ENCODE results near the gene TSPAN4.
A peak's percentile ranks its signal among the peaks of the same experiment; 100 is the strongest.

TSPAN4 gene

DNA sequence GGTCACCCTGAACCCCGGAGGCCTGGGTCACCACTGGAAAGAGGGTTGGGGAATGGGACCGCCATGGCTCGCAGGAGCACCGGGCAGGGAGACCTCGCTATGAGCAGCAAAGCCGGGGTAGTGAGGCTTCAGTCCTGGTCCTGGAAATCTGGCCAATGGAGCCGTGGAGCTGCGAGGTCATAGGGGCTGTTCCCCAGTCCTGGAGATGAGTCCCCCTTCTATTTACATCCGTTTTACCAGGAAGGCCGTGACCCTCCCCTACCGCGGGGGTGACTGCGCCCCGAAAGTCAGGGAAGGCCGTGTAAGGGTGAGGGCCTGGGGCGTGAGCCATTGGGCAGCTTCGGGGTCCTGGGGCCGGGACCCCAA, 38.1 kb upstream of the TSPAN4 start:
- no peak for DNase-seq (ENCODE audit: low spot score)

DNA sequence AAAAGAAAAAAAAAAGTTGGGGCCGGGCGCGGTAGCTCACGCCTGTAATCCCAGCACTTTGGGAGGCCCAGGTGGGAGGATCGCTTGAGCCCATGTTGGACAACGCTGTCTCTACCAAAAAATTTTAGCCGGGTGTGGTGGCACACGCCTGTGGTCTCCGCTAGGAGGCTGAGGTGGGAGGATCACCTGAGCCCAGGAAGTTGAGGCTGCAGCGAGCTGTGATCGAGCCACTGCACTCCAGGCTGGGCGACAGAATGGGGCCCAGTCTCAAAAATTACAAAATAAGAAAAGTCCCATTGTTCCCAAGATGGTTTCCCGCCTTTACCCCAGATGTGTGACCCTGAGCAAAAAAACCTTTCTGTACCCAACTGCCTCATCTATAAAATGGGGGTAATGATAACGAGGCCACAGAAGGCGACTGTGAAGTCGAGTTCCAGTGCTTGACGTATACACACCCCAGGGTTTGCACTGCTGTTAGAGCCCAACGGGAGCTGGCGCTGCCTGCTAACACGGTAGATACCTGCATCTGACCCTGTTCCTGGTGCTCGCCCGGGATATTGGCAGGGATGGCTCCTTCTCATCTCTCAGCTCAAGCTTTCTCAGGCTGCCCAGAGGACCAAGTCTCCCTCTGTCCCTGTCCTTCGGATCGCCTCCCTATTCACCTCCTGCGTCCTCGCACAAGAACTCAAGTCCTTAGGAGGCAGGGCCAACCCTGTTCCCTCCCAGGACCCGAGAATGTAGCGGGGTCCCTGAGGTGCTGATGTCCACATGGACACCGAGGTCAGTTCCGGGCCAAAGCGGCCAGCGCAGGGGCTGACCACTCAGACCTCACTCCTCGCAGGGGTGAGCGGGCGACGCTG, 34.0 kb upstream of the TSPAN4 start:
- DNase-seq (ENCODE audit: low spot score) = peak; percentile 63

DNA sequence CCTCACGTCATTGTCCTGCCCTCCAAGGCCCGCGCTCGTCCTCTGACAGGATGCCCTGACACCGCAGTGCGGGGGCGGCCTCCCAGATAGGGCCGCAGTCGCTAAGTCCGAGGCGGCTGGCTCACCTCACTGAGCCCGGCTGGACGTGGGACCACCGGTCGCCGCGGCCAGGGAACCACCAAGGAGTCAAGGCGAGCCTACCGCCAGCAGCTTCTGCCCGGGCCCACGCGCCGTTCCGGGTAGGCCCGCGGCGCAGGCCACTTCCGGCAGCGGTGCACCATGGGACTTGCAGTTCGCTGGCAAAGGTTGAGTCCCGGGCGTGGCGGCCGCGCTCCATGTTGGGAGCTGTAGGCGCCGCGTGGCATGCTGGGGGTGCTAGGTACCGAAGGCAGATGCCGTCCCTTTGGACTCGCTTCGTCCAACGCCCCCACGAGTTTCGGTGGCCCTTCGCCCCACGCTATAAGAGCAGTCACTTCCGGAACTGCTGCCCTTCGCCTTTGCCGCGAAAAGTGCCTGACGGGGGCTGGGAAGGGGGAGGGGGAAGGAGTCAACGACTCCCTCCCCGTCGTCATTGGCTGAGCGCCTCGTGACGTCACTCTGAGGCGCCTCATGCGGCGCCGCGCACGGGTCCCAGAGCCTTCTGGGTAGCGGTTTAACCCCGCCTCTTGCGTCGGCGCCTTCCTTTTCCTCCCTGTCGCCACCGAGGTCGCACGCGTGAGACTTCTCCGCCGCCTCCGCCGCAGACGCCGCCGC, 33.2 kb upstream of the TSPAN4 start, which contains the start of gene RPLP2:
RPLP2 (plus strand) TSS at position 681 of the 753 bp plus-strand sequence. CDS start 268 bp downstream, outside the sequence.
- peak; percentile 98 for DNase-seq (ENCODE audit: low spot score)

DNA sequence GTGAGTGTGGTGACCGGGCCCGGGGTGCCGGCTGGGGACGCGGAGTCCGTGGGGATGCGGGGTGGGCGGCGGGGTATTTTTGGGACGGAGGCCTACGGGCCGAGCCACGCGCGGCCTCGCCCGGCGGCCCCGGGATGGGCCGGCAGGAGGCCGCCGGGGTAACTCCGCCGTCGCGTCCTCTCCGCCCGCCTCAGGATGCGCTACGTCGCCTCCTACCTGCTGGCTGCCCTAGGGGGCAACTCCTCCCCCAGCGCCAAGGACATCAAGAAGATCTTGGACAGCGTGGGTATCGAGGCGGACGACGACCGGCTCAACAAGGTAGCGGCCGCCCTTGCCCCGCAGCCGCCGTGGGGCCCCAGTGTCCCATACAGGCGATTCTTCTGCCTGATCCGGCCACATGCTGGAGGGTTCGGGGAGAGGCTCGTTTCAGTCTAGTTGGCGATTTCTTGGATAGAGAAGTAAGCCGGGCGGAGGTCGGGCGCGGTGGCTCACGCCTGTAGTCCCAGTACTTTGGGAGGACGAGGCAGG, 32.5 kb upstream of the TSPAN4 start:
- DNase-seq (ENCODE audit: low spot score) = no peak

DNA sequence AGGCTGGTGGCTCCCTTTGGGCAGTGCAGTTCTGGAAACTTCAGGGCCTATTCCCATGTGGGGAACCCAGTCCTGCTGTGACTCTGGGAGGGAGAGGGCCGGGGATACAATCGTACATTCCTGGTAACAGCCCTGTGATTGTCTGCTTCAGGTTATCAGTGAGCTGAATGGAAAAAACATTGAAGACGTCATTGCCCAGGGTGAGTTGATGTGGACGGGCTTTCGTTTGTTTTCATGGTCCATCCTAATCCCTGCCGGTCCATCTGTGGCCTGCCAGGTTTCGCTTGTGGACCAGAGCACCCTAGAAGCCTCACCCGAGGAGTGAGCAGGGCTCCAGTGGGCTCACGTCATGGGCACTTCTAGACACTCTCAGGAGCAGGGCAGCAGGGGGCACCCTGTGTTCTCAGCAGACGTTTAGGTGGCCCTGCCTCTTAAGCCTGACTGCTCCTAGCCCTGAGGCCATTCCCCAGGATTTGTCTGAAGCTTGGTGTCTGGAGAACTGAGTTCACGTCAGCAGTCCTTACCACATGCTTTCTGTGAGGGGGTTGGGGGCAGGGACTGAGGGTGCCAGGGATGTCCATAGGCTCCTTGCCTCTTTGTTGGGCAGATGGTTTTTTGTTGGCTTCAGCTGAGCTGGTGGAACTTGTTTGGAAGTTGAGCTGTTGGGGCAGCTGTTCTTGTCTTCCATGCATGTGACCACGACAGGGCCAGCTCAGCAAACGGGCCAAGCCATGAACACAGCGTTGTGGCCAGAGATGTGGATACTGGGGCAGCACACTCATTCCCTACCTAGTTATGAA, 31.0 kb upstream of the TSPAN4 start:
- DNase-seq (ENCODE audit: low spot score) = peak; percentile 34

DNA sequence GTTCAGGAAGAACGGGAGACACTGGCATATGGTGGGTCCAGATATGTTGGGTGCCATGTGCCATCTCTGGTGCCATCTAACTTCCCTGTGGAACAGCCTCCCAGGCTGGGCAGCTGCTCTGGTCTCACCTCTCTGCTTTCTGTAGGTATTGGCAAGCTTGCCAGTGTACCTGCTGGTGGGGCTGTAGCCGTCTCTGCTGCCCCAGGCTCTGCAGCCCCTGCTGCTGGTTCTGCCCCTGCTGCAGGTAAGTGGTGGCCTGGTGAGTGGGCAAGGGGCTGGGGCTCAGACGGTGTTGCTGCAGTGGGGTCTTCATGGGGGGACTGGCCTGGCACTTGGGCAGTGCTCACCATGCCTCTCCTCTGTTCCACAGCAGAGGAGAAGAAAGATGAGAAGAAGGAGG, 30.3 kb upstream of the TSPAN4 start:
- DNase-seq (ENCODE audit: low spot score) = no peak

DNA sequence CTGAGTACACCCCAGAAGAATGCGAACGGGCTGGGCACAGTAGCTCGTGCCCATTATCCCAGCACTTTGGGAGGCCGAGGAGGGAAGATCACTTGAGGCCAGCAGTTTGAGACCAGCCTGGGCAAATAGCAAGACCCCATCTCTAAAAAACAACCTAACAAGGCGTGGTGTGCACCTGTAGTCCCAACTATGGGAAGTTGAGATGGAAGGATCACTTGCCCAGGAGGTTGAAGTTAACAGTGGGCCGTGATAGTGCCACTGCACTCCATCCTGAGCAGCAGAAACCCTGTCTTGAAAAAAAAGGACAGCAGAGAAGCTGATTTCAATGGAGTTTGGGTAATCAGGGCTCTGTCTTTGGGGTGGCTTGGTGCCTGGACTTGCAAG, 29.6 kb upstream of the TSPAN4 start:
- DNase-seq (ENCODE audit: low spot score) = no peak

DNA sequence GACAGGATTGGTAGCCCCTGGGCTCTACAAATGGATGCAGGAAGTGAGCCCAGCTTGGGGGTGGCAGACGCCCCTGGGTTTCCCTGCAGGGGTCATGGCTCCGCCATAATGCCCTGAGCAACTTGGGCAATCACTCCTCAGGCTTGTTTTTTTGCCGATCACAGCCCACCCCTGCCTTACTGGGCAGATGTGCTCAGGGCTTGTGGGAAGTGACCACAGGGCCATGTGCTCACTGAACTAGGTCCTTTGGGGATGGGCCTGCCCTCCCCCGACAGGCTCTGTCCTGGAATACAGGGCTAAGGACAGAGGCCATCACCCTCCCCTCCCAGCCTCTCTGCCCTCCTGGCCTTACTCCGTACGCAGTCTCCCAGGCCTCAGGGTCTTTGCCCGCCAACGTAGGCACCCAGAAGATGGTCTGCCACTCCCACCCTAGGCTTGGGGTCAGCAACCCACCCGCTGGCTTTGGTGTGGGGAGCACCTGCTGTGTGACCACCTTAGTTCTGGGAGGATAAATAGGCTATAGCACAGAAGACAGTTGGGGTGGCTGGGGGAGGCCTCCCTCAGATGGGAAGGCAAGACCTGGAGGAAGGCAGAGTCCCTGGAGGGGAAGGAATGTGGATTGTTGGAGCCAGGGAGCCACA, 29.1 kb upstream of the TSPAN4 start:
- DNase-seq (ENCODE audit: low spot score) = peak; percentile 37

DNA sequence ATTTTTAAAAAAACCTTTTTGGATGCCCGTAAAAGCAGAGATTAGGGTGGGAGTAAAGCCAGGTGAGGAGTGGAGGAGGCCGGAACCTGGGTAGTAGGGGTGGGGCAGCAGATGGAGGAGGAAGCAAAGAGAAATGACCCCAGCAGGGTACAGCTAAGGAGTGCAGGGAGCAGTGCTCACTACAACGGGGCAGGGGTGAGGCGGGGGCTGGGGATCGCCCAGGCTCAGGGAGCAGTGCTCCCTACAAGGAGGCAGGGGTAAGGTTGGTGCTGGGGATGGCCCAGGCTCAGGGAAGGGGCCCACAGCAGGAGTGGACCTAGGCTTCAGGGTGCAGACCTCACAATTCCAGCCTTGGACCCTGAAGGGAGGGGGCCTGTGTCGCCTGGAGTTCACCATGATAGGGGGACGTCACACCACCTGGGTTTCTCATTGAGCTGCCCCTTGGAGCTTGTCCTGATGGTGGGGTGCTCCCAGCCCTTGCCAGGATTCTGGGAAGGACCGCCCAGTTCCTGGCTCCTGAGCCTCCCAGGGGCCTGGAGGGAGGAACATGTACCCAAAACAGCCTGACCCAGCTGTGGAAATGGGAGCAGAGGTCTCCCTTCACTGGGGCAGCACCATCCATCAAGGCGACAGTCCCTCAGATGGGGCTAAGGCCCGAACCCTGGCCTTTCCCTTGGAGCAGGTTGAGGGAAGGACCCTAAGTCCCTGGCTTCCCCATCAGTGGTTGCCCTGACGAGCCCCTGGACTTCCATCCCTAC, 26.8 kb upstream of the TSPAN4 start:
- peak; percentile 25 for DNase-seq (ENCODE audit: low spot score)

DNA sequence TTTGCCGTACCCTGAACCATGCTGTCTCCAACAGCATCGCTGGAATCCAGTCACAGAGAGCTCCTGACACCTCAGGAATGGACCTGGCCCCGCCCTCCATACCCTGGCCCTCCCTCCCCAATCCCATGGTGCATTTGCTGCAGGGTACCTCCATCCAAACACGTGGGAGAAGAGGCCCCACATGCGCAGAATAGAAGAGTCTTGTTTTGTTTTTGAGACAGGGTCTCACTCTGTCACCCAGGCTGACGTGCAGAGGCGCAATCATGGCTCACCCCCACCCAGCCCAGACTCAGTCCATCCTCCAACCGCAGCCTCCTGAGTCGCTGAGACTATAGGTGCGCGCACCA, 26.2 kb upstream of the TSPAN4 start:
- DNase-seq (ENCODE audit: low spot score) = no peak

DNA sequence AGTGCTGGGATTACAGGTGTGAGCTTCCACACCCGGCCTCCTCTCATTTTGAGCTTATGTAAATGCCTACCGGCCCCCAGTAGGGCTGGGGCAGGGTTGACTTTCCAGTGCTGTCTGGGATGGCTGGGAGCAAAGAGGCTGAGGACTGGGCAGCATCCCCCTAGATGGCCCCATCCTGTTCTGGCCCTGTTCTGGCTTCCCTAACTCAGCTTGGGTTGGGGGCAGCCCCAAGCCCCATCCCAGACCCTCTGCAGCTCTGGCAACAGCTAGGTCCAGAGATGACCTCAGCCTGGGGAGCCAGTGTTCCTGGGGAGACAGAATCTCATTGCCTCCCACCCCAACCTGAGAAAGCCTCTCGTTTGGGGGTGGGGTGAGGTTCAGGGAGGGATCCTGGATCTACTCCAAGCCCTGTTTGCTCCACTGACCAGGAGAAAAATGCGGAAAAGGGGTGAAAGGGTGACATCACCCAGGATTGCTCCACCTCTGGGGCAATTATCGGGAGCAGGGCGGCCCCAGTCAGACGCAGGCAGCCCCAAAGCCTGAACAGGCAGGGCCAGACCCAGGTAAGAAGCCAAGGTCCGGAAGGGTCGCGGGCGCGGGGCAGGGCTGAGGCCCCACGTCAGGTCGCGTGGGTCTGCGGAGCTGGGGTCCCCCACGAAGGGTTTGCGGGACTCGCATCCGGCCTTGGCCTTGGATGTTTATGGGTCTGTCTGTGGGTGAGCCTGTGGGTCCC, 24.1 kb upstream of the TSPAN4 start, which contains the start of gene PNPLA2:
PNPLA2 (plus strand) TSS at position 519 of the 733 bp plus-strand sequence. CDS start 805 bp downstream, outside the sequence.
- DNase-seq (ENCODE audit: low spot score) = no peak

DNA sequence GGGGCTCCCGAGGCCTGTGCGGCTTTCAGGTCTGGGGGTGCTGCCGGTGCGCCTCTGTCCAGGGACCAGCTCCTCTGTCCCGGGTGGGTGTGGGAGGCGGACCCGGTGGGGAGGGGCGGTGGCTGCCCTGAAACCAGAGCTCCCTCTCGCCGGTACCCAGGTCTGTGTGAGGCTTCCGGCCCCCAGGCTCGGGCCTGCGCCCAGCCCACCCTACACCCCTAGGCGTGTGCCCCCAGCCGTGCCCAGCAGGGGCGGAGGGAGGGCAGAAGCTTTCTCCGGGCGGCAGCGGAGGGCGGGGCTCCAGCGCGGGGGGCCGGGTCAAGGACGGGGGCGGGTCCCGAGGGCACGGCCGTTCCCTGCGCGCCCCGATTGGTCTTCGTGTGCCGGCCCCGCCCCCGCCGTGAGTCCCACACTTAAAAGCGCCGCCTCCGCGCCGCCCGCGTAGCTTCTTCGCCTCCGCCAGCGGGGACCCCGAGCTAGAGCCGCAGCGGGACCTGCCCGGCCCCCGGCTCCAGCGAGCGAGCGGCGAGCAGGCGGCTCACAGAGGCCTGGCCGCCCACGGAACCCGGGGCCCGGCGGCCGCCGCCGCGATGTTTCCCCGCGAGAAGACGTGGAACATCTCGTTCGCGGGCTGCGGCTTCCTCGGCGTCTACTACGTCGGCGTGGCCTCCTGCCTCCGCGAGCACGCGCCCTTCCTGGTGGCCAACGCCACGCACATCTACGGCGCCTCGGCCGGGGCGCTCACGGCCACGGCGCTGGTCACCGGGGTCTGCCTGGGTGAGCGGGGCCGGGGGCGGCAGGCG, 23.3 kb upstream of the TSPAN4 start:
- peak; percentile 91 for DNase-seq (ENCODE audit: low spot score)

DNA sequence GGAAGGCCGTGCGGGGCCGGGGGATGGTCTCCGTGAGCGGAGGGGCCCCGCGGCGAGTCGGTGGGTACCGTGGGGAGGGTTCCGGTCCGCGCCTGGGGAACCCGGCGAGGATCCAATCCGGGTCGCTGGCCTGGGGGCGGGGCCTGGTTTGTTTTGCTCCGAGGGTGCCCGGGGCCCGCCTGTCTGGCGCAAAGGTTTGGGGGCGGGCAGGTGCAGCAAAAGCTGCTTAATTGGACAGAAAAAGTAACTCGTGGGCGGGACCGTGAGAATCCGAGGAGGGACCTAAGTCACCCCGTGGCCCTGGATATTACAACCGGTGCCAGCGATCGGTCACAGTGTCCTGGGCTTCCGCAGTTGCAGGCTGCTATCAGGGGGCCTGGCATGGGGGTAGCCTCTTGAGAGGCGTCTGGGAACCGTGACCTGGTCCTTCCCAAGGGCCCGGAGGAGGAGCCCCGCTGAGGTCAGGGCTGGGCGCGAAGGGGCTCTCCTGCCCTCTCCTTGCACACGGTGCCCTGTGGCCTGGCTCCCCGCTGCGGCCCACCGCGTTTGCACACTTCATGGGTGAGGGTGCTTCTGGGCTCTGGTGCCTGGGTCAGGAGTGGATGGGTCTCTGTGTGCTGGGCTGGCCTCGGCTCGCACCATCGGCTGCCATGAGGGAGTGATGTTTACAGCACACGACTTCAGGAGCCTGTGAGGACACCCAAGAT, 22.6 kb upstream of the TSPAN4 start:
- peak; percentile 96 for DNase-seq (ENCODE audit: low spot score)

DNA sequence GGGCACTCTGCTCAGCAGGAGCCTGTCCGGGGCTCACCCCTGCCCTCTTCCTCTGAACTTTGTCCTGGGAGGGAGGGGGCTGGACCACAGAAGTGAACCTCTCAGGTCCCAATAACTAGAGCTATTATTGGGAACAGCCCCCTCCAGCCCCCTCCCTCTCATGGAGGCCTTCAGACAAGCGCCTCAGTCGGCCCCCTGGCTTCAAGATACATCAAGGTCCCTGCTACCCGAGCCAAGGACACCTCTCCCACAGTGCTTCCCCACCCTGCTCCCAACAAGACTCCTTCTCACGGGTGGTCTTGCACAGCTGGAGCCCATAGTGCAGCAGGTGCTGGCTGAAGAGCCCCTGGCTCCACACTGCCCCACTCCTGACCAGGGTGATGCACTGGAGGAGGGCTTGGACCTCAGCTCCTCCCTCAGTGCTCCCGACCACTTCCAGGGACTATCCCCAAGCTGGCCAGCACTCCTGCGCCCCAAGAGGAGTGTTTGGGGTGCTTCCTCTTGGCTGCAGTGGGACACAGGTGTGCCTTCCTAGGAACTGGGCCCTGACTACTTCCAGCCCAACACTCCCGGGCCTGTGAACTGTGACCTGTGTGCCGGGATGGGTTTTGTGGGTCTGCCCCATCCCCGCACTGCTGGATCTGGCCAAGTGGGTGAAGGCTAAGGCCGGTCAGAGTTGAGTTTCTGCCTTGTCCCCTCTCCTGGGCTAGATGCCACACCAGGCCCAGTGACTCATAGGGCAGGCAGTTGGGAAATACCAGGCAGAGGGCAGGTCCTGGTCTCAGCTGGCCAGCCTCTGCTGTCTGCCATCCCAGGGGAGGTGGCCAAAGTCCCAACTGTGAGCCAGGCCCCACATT, 21.8 kb upstream of the TSPAN4 start:
- no peak for DNase-seq (ENCODE audit: low spot score)

DNA sequence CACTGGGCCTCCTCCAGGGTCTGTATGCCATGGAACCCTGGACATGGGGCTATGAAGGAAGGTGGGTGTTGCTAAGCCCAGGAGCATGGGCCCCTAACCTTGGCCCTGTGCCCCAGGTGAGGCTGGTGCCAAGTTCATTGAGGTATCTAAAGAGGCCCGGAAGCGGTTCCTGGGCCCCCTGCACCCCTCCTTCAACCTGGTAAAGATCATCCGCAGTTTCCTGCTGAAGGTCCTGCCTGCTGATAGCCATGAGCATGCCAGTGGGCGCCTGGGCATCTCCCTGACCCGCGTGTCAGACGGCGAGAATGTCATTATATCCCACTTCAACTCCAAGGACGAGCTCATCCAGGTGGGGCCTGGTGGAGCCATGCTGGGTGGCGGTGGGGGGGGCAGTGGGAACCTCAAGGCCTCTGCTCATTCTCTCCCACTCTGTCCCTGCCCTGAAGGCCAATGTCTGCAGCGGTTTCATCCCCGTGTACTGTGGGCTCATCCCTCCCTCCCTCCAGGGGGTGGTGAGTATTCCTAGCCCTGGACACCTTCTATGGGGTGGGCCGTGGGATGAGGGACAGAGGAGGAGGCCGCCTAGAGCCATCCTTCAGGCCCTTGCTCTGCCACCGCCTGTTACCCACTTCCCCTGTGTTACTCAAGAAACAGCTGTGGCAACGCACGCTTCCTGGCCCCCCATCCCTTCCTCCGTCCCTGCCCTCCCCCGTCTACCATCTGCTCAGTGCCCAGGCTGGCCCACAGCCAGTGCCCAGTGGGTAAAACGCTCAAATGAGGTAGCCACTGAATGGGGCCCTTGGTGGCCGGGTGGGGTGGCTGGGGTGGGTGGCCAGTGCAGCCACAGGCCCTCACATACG, 20.9 kb upstream of the TSPAN4 start:
- no peak for DNase-seq (ENCODE audit: low spot score)

DNA sequence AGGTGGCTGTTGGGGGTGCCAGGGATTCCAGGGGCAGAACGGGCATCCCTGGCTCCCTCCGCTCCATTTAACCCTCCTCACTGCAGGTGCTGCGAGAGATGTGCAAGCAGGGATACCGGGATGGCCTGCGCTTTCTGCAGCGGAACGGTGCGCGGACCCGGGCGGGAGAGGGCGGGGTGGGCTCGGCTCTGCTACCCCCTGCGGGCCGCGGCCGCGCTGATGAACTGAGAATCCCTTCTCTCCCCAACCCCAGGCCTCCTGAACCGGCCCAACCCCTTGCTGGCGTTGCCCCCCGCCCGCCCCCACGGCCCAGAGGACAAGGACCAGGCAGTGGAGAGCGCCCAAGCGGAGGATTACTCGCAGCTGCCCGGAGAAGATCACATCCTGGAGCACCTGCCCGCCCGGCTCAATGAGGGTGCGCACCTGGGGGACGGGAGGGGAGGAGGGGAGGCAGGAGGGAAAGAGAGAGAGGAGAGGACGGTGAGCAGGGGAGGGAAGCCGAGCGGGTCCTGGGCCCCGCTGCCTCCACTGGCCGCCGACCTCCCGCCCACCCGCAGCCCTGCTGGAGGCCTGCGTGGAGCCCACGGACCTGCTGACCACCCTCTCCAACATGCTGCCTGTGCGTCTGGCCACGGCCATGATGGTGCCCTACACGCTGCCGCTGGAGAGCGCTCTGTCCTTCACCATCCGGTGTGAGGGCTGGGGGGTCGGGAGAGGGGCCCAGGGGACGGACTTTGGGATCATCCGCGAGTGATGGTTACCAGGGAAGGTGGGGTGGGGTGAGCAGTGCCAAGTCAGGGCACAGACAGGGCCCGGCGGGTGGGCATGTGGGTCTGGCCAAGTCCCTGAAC, 19.0 kb upstream of the TSPAN4 start:
- no peak for DNase-seq (ENCODE audit: low spot score)
